Fibroblast of the aortic adventitia (primary cell): ENCODE measurements around the gene MICAL3. TPM values are rescaled to one million over a fixed set of nuclear protein-coding genes. Genes with fewer than 3 reads are reported as not detected.

ENCODE experiments used
- DNase-seq: peaks from one replicate; pipeline ENCODE4 v3.0.0-alpha.2; 2010; ENCODE audit warnings: low read depth
- H3K4me3 ChIP-seq: 2 replicates; pipeline ENCODE4 v1.5.1; 2011; ENCODE audit warnings: low read depth, mild to moderate bottlenecking, control low read depth, low read length, moderate library complexity
- CTCF ChIP-seq: IDR thresholded peaks from 2 replicates; pipeline ENCODE4 v1.5.1; 2011; ENCODE audit warnings: mild to moderate bottlenecking, low read length, control low read depth, inconsistent platforms; ENCODE audit not compliant: insufficient read depth
- total RNA-seq: library from RNA; depleted of rRNA; stranded (reverse); fragments of >200 nt; gene quantifications from 2 replicates; pipeline ENCODE4 v1.2.3, GENCODE V29; 2012; ENCODE audit warnings: low replicate concordance

The MICAL3 gene
- total RNA-seq, 1 donor: 18.8 TPM

- TF ChIP-seq CTCF: no peak
- DNase-seq: no peak
- no peak overlapping the region for H3K4me3 ChIP-seq
These were observed 42.9 kb downstream of the MICAL3 start for GRCh38 chr22:17981497-17981896.

GRCh38 chr22:17980638-17981051, 43.7 kb downstream of the MICAL3 start:
- no peak overlapping the region for H3K4me3 ChIP-seq
- no peak for DNase-seq
- no peak for TF ChIP-seq CTCF

GRCh38 chr22:17980015-17980590, 44.3 kb downstream of the MICAL3 start:
- no peak overlapping the region for H3K4me3 ChIP-seq
- DNase-seq: no peak
- no peak for TF ChIP-seq CTCF

- H3K4me3 ChIP-seq: no peak overlapping the region
- no peak for TF ChIP-seq CTCF
- DNase-seq: no peak
These were observed 46.3 kb downstream of the MICAL3 start for GRCh38 chr22:17978027-17978426.

GRCh38 chr22:17977371-17977770, 47.0 kb downstream of the MICAL3 start:
- TF ChIP-seq CTCF: no peak
- no peak for DNase-seq

GRCh38 chr22:17976121-17976520, 48.2 kb downstream of the MICAL3 start:
- no peak for TF ChIP-seq CTCF
- peak; percentile 61 for DNase-seq
- no peak overlapping the region for H3K4me3 ChIP-seq

More at GRCh38 chr22:17977371-17977770, 47.0 kb downstream of the MICAL3 start:
- H3K4me3 ChIP-seq: no peak overlapping the region

- H3K4me3 ChIP-seq: no peak overlapping the region
- no peak for TF ChIP-seq CTCF
- peak; percentile 19 for DNase-seq
These were observed 49.5 kb downstream of the MICAL3 start for GRCh38 chr22:17974703-17975372.
